HepG2 (cell line): Measurements from ENCODE around the gene PLSCR3. TPM values are rescaled to one million over a fixed set of nuclear protein-coding genes. Genes with fewer than 3 reads are reported as not detected.

Source experiments
- BHLHE40 ChIP-seq: IDR thresholded peaks from 2 replicates; pipeline ENCODE4 v1.6.1; 2011; ENCODE audit warnings: low read length, improper control_type of control experiment
- FIP1L1 ChIP-seq: fragments of 200-400 bp; formaldehyde crosslinking; IDR thresholded peaks from 2 replicates; pipeline ENCODE4 v1.6.1; 2018; ENCODE audit warnings: low read depth, mild to moderate bottlenecking, low read length, moderate library complexity, borderline replicate concordance; ENCODE audit not compliant: insufficient read depth
- HNRNPK ChIP-seq: fragments of 200-400 bp; formaldehyde crosslinking; IDR thresholded peaks from 2 replicates; pipeline ENCODE4 v1.6.1; 2018; ENCODE audit warnings: low read length, low read depth, moderate library complexity, mild to moderate bottlenecking; ENCODE audit not compliant: poor library complexity, severe bottlenecking
- KLF6 ChIP-seq: IDR thresholded peaks from 2 replicates; pipeline ENCODE4 v1.8.0; 2016; ENCODE audit warnings: missing biosample characterization, missing genetic modification reagents
- MAF1 ChIP-seq: sonication (generic); formaldehyde crosslinking; IDR thresholded peaks from 2 replicates; pipeline ENCODE4 v1.5.0; 2020; ENCODE audit warnings: missing genetic modification reagents, borderline replicate concordance
- MYPOP ChIP-seq: sonication (generic); formaldehyde crosslinking; IDR thresholded peaks from 2 replicates; pipeline ENCODE4 v1.8.1; 2023; ENCODE audit warnings: mild to moderate bottlenecking, moderate library complexity, missing genetic modification reagents
- NR2F2 ChIP-seq: IDR thresholded peaks from 2 replicates; pipeline ENCODE4 v1.6.1; 2012; ENCODE audit warnings: low read depth, inconsistent platforms, borderline replicate concordance
- PITX1 ChIP-seq: sonication (generic); formaldehyde crosslinking; IDR thresholded peaks from 2 replicates; pipeline ENCODE4 v1.5.1; 2020; ENCODE audit warnings: mild to moderate bottlenecking, missing genetic modification reagents
- RERE ChIP-seq: IDR thresholded peaks from 2 replicates; pipeline ENCODE4 v1.6.1; 2016; ENCODE audit warnings: low read depth, missing genetic modification reagents, missing compliant biosample characterization
- SKIL ChIP-seq: sonication (generic); formaldehyde crosslinking; IDR thresholded peaks from 2 replicates; pipeline ENCODE4 v1.8.0; 2022; ENCODE audit warnings: missing genetic modification reagents, mild to moderate bottlenecking, moderate library complexity, borderline replicate concordance
- SP4 ChIP-seq: sonication (generic); formaldehyde crosslinking; IDR thresholded peaks from 2 replicates; pipeline ENCODE4 v1.8.1; 2023; ENCODE audit warnings: mild to moderate bottlenecking, missing genetic modification reagents
- XRCC5 ChIP-seq: fragments of 200-400 bp; formaldehyde crosslinking; optimal IDR thresholded peaks from 2 replicates; pipeline ENCODE3; 2017; ENCODE audit warnings: mild to moderate bottlenecking, low read length
- ZBTB3 ChIP-seq: sonication (generic); formaldehyde crosslinking; IDR thresholded peaks from 2 replicates; pipeline ENCODE4 v1.4.0; 2020; ENCODE audit warnings: low read depth, mild to moderate bottlenecking, moderate library complexity, missing genetic modification reagents, borderline replicate concordance
- ZBTB7A ChIP-seq: sonication (generic); formaldehyde crosslinking; IDR thresholded peaks from 2 replicates; pipeline ENCODE4 v1.8.0; 2022; ENCODE audit warnings: mild to moderate bottlenecking, missing genetic modification reagents
- ZNF180 ChIP-seq: sonication (generic); formaldehyde crosslinking; IDR thresholded peaks from 2 replicates; pipeline ENCODE4 v1.4.0; 2020; ENCODE audit warnings: low read depth, missing genetic modification reagents, borderline replicate concordance
- ZNF44 ChIP-seq: sonication (generic); formaldehyde crosslinking; IDR thresholded peaks from 2 replicates; pipeline ENCODE4 v1.5.1; 2020; ENCODE audit warnings: mild to moderate bottlenecking, missing genetic modification reagents
- ZNF446 ChIP-seq: sonication (generic); formaldehyde crosslinking; IDR thresholded peaks from 2 replicates; pipeline ENCODE4 v1.5.0; 2020; ENCODE audit warnings: mild to moderate bottlenecking, missing genetic modification reagents
- ZNF709 ChIP-seq: sonication (generic); formaldehyde crosslinking; IDR thresholded peaks from 2 replicates; pipeline ENCODE4 v1.5.0; 2020; ENCODE audit warnings: mild to moderate bottlenecking, missing genetic modification reagents
- ZNF720 ChIP-seq: sonication (generic); formaldehyde crosslinking; IDR thresholded peaks from 2 replicates; pipeline ENCODE4 v1.4.0; 2020; ENCODE audit warnings: missing genetic modification reagents
- ZNF879 ChIP-seq: sonication (generic); formaldehyde crosslinking; IDR thresholded peaks from 2 replicates; pipeline ENCODE4 v1.8.1; 2023; ENCODE audit warnings: missing genetic modification reagents
- polyA plus RNA-seq, 8 experiments: library from polyadenylated mRNA; depleted of rRNA in 3 of 8; stranded (reverse) in 7 of 8; unstranded in 1 of 8; fragments of >200 nt; fragmentation: Illumina TruSeq in 4 of 8; extraction: Trizol in 4 of 8; gene quantifications; 2 replicates each; pipeline versions ENCODE4 v1.2.1 to v1.2.3, GENCODE V29; 2011 to 2016; ENCODE audit warnings: low read depth in 4 of 8, missing spikeins in 1 of 8, mixed read lengths in 1 of 8; ENCODE audit not compliant: insufficient read depth in 1 of 8
- total RNA-seq, 5 experiments: library from RNA; depleted of rRNA; stranded (reverse); fragments of >200 nt; fragmentation: Illumina TruSeq; extraction: Trizol; gene quantifications; 2 replicates each; pipeline ENCODE4 v1.2.3, GENCODE V29; 2016; ENCODE audit warnings: low read depth in 1 of 5

The PLSCR3 gene
- total and polyA plus RNA-seq, 2 of the 13 experiments (the other 11 are each of a cell fraction or from before 2014, with no cell fraction given) = 5.6 to 6.2 TPM

GRCh38 chr17:7436556-7437368 is 42.4 kb upstream of the PLSCR3 start (continued):
- TF ChIP-seq ZNF709 (CRISPR knock-in tag) (no peak), SKIL (CRISPR knock-in tag) (no peak), ZNF879 (CRISPR knock-in tag) (no peak), ZBTB7A (no peak), ZBTB3 (CRISPR knock-in tag) (no peak), ZNF44 (CRISPR knock-in tag) (no peak), BHLHE40 (no peak), NR2F2 (no peak), XRCC5 (peak; percentile 76), ZNF180 (CRISPR knock-in tag) (no peak), RERE (CRISPR knock-in tag) (no peak), ZNF446 (no peak), PITX1 (CRISPR knock-in tag) (no peak), MAF1 (no peak), SP4 (CRISPR knock-in tag) (no peak), MYPOP (peak; percentile 90), ZNF720 (CRISPR knock-in tag) (no peak), HNRNPK (no peak), FIP1L1 (no peak), KLF6 (CRISPR knock-in tag) (0 out of 2 replicates have a peak, but pooled peaks have one; percentile 26)
